GM23338 (cell line): ENCODE measurements around the gene ZNF804B. TPM values are rescaled to one million over a fixed set of nuclear protein-coding genes. Genes with fewer than 3 reads are reported as not detected.

Experiments used
- ATAC-seq: fragments of 200-7000 bp; cut with Tn5 transposase; 3 replicates; pipeline ENCODE4 v1.9.1; 2020
- DNase-seq: peaks from one replicate; pipeline ENCODE4 v3.0.0-alpha.2; 2015; ENCODE audit warnings: low spot score
- H2AFZ ChIP-seq: fragments of 200-600 bp; sonication (generic); 2 replicates; pipeline ENCODE4 v1.8.0; 2016; ENCODE audit warnings: antibody characterized with exemption, mild to moderate bottlenecking, moderate library complexity
- H3F3A ChIP-seq: fragments of 200-600 bp; sonication (generic); replicated peaks from 2 replicates; pipeline ENCODE4 v1.8.0; 2017; ENCODE audit warnings: antibody characterized with exemption, mixed run types, low read depth
- H3K27ac ChIP-seq: fragments of 200-600 bp; sonication (generic); 2 replicates; pipeline ENCODE4 v1.6.1; 2016; ENCODE audit warnings: low read depth
- H3K27me3 ChIP-seq: fragments of 200-600 bp; sonication (generic); 2 replicates; pipeline ENCODE4 v1.8.0; 2016; ENCODE audit warnings: mild to moderate bottlenecking, mixed run types, moderate library complexity; ENCODE audit not compliant: insufficient read depth
- H3K36me3 ChIP-seq: fragments of 200-600 bp; sonication (generic); 2 replicates; pipeline ENCODE4 v1.8.0; 2016; ENCODE audit warnings: mild to moderate bottlenecking; ENCODE audit not compliant: insufficient read depth
- H3K4me1 ChIP-seq: fragments of 200-600 bp; sonication (generic); 2 replicates; pipeline ENCODE4 v1.8.0; 2016; ENCODE audit warnings: mild to moderate bottlenecking, moderate library complexity; ENCODE audit not compliant: insufficient read depth
- H3K4me2 ChIP-seq: fragments of 200-600 bp; sonication (generic); 2 replicates; pipeline ENCODE4 v1.7.1; 2017; ENCODE audit warnings: mixed run types
- H3K4me3 ChIP-seq: fragments of 200-600 bp; sonication (generic); 2 replicates; pipeline ENCODE4 v1.6.1; 2016; ENCODE audit warnings: mixed run types
- H3K79me2 ChIP-seq: fragments of 200-600 bp; sonication (generic); replicated peaks from 2 replicates; pipeline ENCODE4 v1.8.0; 2017; ENCODE audit warnings: mild to moderate bottlenecking; ENCODE audit not compliant: insufficient read depth
- H3K9me2 ChIP-seq: fragments of 200-600 bp; sonication (generic); 2 replicates; pipeline ENCODE4 v1.8.0; 2017; ENCODE audit not compliant: insufficient read depth
- H4K20me1 ChIP-seq: fragments of 200-600 bp; sonication (generic); replicated peaks from 2 replicates; pipeline ENCODE4 v1.8.0; 2017; ENCODE audit warnings: mild to moderate bottlenecking; ENCODE audit not compliant: insufficient read depth
- H3K27ac Mint-ChIP-seq: 2 replicates; pipeline ENCODE4 v1.8.0; 2020; ENCODE audit warnings: inconsistent platforms, mild to moderate bottlenecking, moderate library complexity, mixed read lengths
- H3K27me3 Mint-ChIP-seq: 3 replicates; pipeline ENCODE4 v1.8.0; 2022; ENCODE audit warnings: low read depth, mild to moderate bottlenecking, moderate library complexity, mixed read lengths, inconsistent platforms; ENCODE audit not compliant: insufficient read depth, poor library complexity
- H3K36me3 Mint-ChIP-seq: 3 replicates; pipeline ENCODE4 v1.8.0; 2021; ENCODE audit warnings: low read depth, mild to moderate bottlenecking, inconsistent platforms, moderate library complexity, mixed read lengths
- H3K4me1 Mint-ChIP-seq: 3 replicates; pipeline ENCODE4 v1.8.0; 2020; ENCODE audit warnings: mild to moderate bottlenecking, inconsistent platforms, mixed read lengths
- H3K4me3 Mint-ChIP-seq: 3 replicates; pipeline ENCODE4 v1.8.0; 2021; ENCODE audit warnings: moderate library complexity, mild to moderate bottlenecking, inconsistent platforms, mixed read lengths
- H3K9me3 Mint-ChIP-seq: 3 replicates; pipeline ENCODE4 v1.8.0; 2020; ENCODE audit warnings: moderate library complexity, mild to moderate bottlenecking, inconsistent platforms, mixed read lengths
- CTCF ChIP-seq, 2 experiments: fragments of 200-600 bp in 1 of 2; sonication (generic) in 1 of 2; conservative IDR thresholded peaks; 2 replicates each; pipeline versions ENCODE4 v1.5.1 to v1.6.1; 2016 to 2017; ENCODE audit warnings: antibody characterized with exemption in 2 of 2, low read depth in 2 of 2, mild to moderate bottlenecking in 2 of 2, moderate library complexity in 1 of 2
- JUNB ChIP-seq: IDR thresholded peaks from one replicate; pipeline ENCODE4 v1.6.1; 2016; ENCODE audit warnings: antibody characterized with exemption; ENCODE audit not compliant: unreplicated experiment
- POLR2AphosphoS5 ChIP-seq: IDR thresholded peaks from 2 replicates; pipeline ENCODE4 v1.6.1; 2016; ENCODE audit warnings: antibody characterized with exemption, low read depth
- REST ChIP-seq: IDR thresholded peaks from one replicate; pipeline ENCODE4 v1.6.1; 2018; ENCODE audit warnings: antibody characterized with exemption; ENCODE audit not compliant: unreplicated experiment
- polyA plus RNA-seq: library from polyadenylated mRNA; unstranded; fragments of >200 nt; fragmentation: Nextera tagmentation; extraction: Ambion mirVana; gene quantifications from 2 replicates; pipeline ENCODE4 v1.2.1, GENCODE V29; 2016
- total RNA-seq: library from RNA; depleted of rRNA; stranded (reverse); fragments of >200 nt; shearing (Covaris generic); gene quantifications from 2 replicates; pipeline ENCODE4 v1.2.3, GENCODE V29; 2014

The ZNF804B gene
- total and polyA plus RNA-seq, 2 experiments from 2014 or later = not detected

- ATAC-seq = no peak
- Mint-ChIP-seq H3K9me3 (no peaks in the 10 kb centered on the region), H3K4me1 (peaks cover 22% of the 10 kb centered on the region), H3K36me3 (no peaks in the 10 kb centered on the region), H3K4me3 (no peak overlapping the region), H3K27me3 (peaks cover 3% of the 10 kb centered on the region), H3K27ac (0 out of 2 replicates have a peak overlapping the region, but pooled peaks have one; percentile 71)
- H3F3A ChIP-seq = no peaks in the 10 kb centered on the region
- H3K9me2 ChIP-seq = 0 out of 2 replicates have a peak, but pooled peaks cover 7% of the 10 kb centered on the region
- no peak overlapping the region for H3K4me2 ChIP-seq
- TF ChIP-seq CTCF (conservative IDR thresholded peaks at IDR 0.05; ENCODE audit: low read depth in 2 of 2) (0 out of 4 replicates have a peak, but pooled peaks of 1 of the 2 experiments have one; percentile 6), POLR2AphosphoS5 (no peak)
- no peak overlapping the region for H3K27ac ChIP-seq
- H3K79me2 ChIP-seq = no peaks in the 10 kb centered on the region
- no peak overlapping the region for H3K4me3 ChIP-seq
- H3K4me1 ChIP-seq = peaks cover 20% of the 10 kb centered on the region
- no peaks in the 10 kb centered on the region for H3K27me3 ChIP-seq
- no peaks in the 10 kb centered on the region for H4K20me1 ChIP-seq
- H3K36me3 ChIP-seq = no peaks in the 10 kb centered on the region
- peak overlapping the region; percentile 70 for H2AFZ ChIP-seq
- DNase-seq = no peak
Observed at GRCh38 chr7:89334797-89335196, 575.3 kb downstream of the ZNF804B start.

GRCh38 chr7:89335490-89335889 is 576.0 kb downstream of the ZNF804B start:
- no peaks in the 10 kb centered on the region for H3K36me3 ChIP-seq
- H3K4me3 ChIP-seq = no peak overlapping the region
- 0 out of 2 replicates have a peak, but pooled peaks cover 7% of the 10 kb centered on the region for H3K9me2 ChIP-seq
- Mint-ChIP-seq H3K27me3 (peaks cover 3% of the 10 kb centered on the region), H3K4me1 (peaks cover 29% of the 10 kb centered on the region), H3K9me3 (no peaks in the 10 kb centered on the region), H3K4me3 (no peak overlapping the region), H3K27ac (no peak overlapping the region), H3K36me3 (no peaks in the 10 kb centered on the region)
- TF ChIP-seq CTCF (conservative IDR thresholded peaks at IDR 0.05; ENCODE audit: low read depth in 2 of 2) = no peak
- TF ChIP-seq JUNB = no peak
- H2AFZ ChIP-seq = peak overlapping the region; percentile 70
- no peaks in the 10 kb centered on the region for H3F3A ChIP-seq
- ATAC-seq (no peak), DNase-seq (peak; percentile 5)
- H4K20me1 ChIP-seq = no peaks in the 10 kb centered on the region
- H3K27ac ChIP-seq = no peak overlapping the region
- H3K79me2 ChIP-seq = no peaks in the 10 kb centered on the region
- no peaks in the 10 kb centered on the region for H3K27me3 ChIP-seq
- peaks cover 19% of the 10 kb centered on the region for H3K4me1 ChIP-seq
- no peak overlapping the region for H3K4me2 ChIP-seq

- H3K79me2 ChIP-seq = no peaks in the 10 kb centered on the region
- no peaks in the 10 kb centered on the region for H4K20me1 ChIP-seq
- H3K4me1 Mint-ChIP-seq = peaks cover 32% of the 10 kb centered on the region
- no peak overlapping the region for H3K4me3 ChIP-seq
- no peak overlapping the region for H3K4me3 Mint-ChIP-seq
- H3K9me2 ChIP-seq = 0 out of 2 replicates have a peak, but pooled peaks cover 7% of the 10 kb centered on the region
- DNase-seq (no peak), ATAC-seq (no peak)
- no peak overlapping the region for H3K4me2 ChIP-seq
- H3K36me3 ChIP-seq = no peaks in the 10 kb centered on the region
- H3K27me3 Mint-ChIP-seq = peaks cover 3% of the 10 kb centered on the region
- peaks cover 17% of the 10 kb centered on the region for H3K4me1 ChIP-seq
- no peak for TF ChIP-seq REST
- no peak for TF ChIP-seq CTCF (conservative IDR thresholded peaks at IDR 0.05; ENCODE audit: low read depth in 2 of 2)
- no peak overlapping the region for H2AFZ ChIP-seq
- H3K9me3 Mint-ChIP-seq = no peaks in the 10 kb centered on the region
- no peak overlapping the region for H3K27ac Mint-ChIP-seq
- H3K27me3 ChIP-seq = no peaks in the 10 kb centered on the region
- H3F3A ChIP-seq = no peaks in the 10 kb centered on the region
- no peaks in the 10 kb centered on the region for H3K36me3 Mint-ChIP-seq
- H3K27ac ChIP-seq = no peak overlapping the region
Observed at GRCh38 chr7:89336121-89336520, 576.6 kb downstream of the ZNF804B start.
